Measurements from ENCODE around the gene HSPG2. TPM values are rescaled to one million over a fixed set of nuclear protein-coding genes. Genes with fewer than 3 reads are reported as not detected.

The HSPG2 gene
- total RNA-seq, 1 donor from 2014 or later: 656 TPM

- peaks cover 48% of the 10 kb centered on the region for H3K36me3 Mint-ChIP-seq (ENCODE audit: insufficient read depth)
- no peaks in the 10 kb centered on the region for H3K9me3 Mint-ChIP-seq (ENCODE audit: low read depth)
- H3K27me3 Mint-ChIP-seq: no peaks in the 10 kb centered on the region
- TF ChIP-seq CTCF (IDR thresholded peaks at IDR 0.05; ENCODE audit: unreplicated experiment): no peak
- peak overlapping the region; percentile 59 for H3K27ac Mint-ChIP-seq
- H3K4me3 Mint-ChIP-seq (ENCODE audit: low read depth): no peak overlapping the region
- DNase-seq (ENCODE audit: low spot score, unreplicated experiment): no peak
- no peaks in the 10 kb centered on the region for H3K4me1 Mint-ChIP-seq (ENCODE audit: low read depth)
Measured at GRCh38 chr1:21836010-21836409, 101.1 kb downstream of the HSPG2 start.

- TF ChIP-seq CTCF (IDR thresholded peaks at IDR 0.05; ENCODE audit: unreplicated experiment): no peak
- Mint-ChIP-seq H3K4me1 (ENCODE audit: low read depth) (no peaks in the 10 kb centered on the region), H3K27ac (no peak overlapping the region), H3K9me3 (ENCODE audit: low read depth) (no peaks in the 10 kb centered on the region), H3K4me3 (ENCODE audit: low read depth) (no peak overlapping the region), H3K36me3 (ENCODE audit: insufficient read depth) (peaks cover 47% of the 10 kb centered on the region), H3K27me3 (no peaks in the 10 kb centered on the region)
- no peak for DNase-seq (ENCODE audit: low spot score, unreplicated experiment)
Measured at GRCh38 chr1:21834666-21835065, 102.4 kb downstream of the HSPG2 start.

GRCh38 chr1:21834094-21834493 lies 103.0 kb downstream of the HSPG2 start:
- no peak for DNase-seq (ENCODE audit: low spot score, unreplicated experiment)
- Mint-ChIP-seq H3K36me3 (ENCODE audit: insufficient read depth) (peaks cover 45% of the 10 kb centered on the region), H3K4me1 (ENCODE audit: low read depth) (no peaks in the 10 kb centered on the region), H3K27ac (peak overlapping the region; percentile 78), H3K4me3 (ENCODE audit: low read depth) (no peak overlapping the region), H3K9me3 (ENCODE audit: low read depth) (no peaks in the 10 kb centered on the region), H3K27me3 (no peaks in the 10 kb centered on the region)
- no peak for TF ChIP-seq CTCF (IDR thresholded peaks at IDR 0.05; ENCODE audit: unreplicated experiment)

- no peak for TF ChIP-seq CTCF (IDR thresholded peaks at IDR 0.05; ENCODE audit: unreplicated experiment)
- Mint-ChIP-seq H3K4me3 (ENCODE audit: low read depth) (no peak overlapping the region), H3K36me3 (ENCODE audit: insufficient read depth) (peaks cover 42% of the 10 kb centered on the region), H3K27me3 (no peaks in the 10 kb centered on the region), H3K4me1 (ENCODE audit: low read depth) (no peaks in the 10 kb centered on the region), H3K9me3 (ENCODE audit: low read depth) (no peaks in the 10 kb centered on the region), H3K27ac (no peak overlapping the region)
- DNase-seq (ENCODE audit: low spot score, unreplicated experiment): no peak
Measured at GRCh38 chr1:21833392-21833976, 103.6 kb downstream of the HSPG2 start.

- Mint-ChIP-seq H3K9me3 (ENCODE audit: low read depth) (no peaks in the 10 kb centered on the region), H3K4me1 (ENCODE audit: low read depth) (no peaks in the 10 kb centered on the region), H3K36me3 (ENCODE audit: insufficient read depth) (peaks cover 41% of the 10 kb centered on the region), H3K27me3 (no peaks in the 10 kb centered on the region), H3K4me3 (ENCODE audit: low read depth) (no peak overlapping the region), H3K27ac (no peak overlapping the region)
- no peak for DNase-seq (ENCODE audit: low spot score, unreplicated experiment)
- TF ChIP-seq CTCF (IDR thresholded peaks at IDR 0.05; ENCODE audit: unreplicated experiment): no peak
Measured at GRCh38 chr1:21831454-21831970, 105.6 kb downstream of the HSPG2 start.
